PC-3 (cell line): ENCODE data around the gene TXN2.
"Not testable (repeated sequence)": the region's sequence is repeated elsewhere in the genome, so short reads cannot be mapped to it uniquely, and the experiment has no call there.

Source experiments
- EZH2phosphoT487 ChIP-seq: fragments of 300-600 bp; sonication (generic); IDR thresholded peaks from 2 replicates; pipeline ENCODE4 v1.6.1; 2018; ENCODE audit warnings: mild to moderate bottlenecking, antibody characterized with exemption, low read length, borderline replicate concordance
- TF ChIP-seq, protein P1 (sequence below): fragments of 300-600 bp; sonication (generic); conservative IDR thresholded peaks from 2 replicates; pipeline ENCODE4 v1.5.1; 2017; ENCODE audit warnings: antibody characterized with exemption, low read depth, mild to moderate bottlenecking, low read length

DNA sequence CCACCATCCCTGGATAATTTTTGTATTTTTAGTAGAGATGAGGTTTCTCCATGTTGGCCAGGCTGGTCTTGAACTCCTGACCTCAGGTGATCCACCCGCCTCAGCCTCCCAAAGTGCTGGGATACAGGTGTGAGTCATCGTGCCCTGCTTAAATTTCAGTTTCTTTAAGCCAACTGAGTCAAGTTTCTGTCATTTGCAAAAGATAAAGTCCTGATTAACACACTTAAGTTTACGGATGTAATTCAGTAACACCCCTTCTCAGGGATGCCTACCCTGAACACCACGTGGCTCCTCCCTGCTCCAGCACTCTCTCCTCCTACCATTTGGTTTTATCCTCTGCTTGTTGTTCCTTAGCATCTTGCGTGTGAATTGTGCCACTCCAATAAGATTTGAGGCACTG lies 57.0 kb downstream of the TXN2 start:
- TF ChIP-seq, protein P1, sequence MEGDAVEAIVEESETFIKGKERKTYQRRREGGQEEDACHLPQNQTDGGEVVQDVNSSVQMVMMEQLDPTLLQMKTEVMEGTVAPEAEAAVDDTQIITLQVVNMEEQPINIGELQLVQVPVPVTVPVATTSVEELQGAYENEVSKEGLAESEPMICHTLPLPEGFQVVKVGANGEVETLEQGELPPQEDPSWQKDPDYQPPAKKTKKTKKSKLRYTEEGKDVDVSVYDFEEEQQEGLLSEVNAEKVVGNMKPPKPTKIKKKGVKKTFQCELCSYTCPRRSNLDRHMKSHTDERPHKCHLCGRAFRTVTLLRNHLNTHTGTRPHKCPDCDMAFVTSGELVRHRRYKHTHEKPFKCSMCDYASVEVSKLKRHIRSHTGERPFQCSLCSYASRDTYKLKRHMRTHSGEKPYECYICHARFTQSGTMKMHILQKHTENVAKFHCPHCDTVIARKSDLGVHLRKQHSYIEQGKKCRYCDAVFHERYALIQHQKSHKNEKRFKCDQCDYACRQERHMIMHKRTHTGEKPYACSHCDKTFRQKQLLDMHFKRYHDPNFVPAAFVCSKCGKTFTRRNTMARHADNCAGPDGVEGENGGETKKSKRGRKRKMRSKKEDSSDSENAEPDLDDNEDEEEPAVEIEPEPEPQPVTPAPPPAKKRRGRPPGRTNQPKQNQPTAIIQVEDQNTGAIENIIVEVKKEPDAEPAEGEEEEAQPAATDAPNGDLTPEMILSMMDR, result not testable (repeated sequence)
- TF ChIP-seq EZH2phosphoT487, result not testable (repeated sequence)
